Natural killer cell (primary cell): ENCODE results near the gene CDX1. TPM values are rescaled to one million over a fixed set of nuclear protein-coding genes. Genes with fewer than 3 reads are reported as not detected.

ENCODE experiments used
- ATAC-seq, 3 donors: fragments of 150-1000 bp in 2 of 3; fragments of 200-7000 bp in 1 of 3; cut with Tn5 transposase; 1 replicate in 1 of 3; 2 replicates in 2 of 3; pipeline ENCODE4 v1.10.0; 2021; ENCODE audit warnings: mild to moderate bottlenecking in 2 of 3, moderate library complexity in 2 of 3
- DNase-seq, 2 donors: peaks; one replicate each; pipeline versions ENCODE4 v3.0.0 to v3.0.0-alpha.2; 2013 to 2021; ENCODE audit warnings: mixed read lengths in 1 of 2
- H3K27ac ChIP-seq: one replicate; pipeline ENCODE4 v1.5.1; 2013; ENCODE audit warnings: mild to moderate bottlenecking, low read length
- H3K27me3 ChIP-seq: one replicate; pipeline ENCODE4 v1.6.1; 2013; ENCODE audit warnings: low read length; ENCODE audit not compliant: control insufficient read depth, insufficient read depth
- H3K36me3 ChIP-seq: one replicate; pipeline ENCODE4 v1.6.1; 2013; ENCODE audit warnings: low read length; ENCODE audit not compliant: control insufficient read depth, insufficient read depth
- H3K4me1 ChIP-seq: one replicate; pipeline ENCODE4 v1.6.1; 2013; ENCODE audit warnings: low read length; ENCODE audit not compliant: control insufficient read depth, insufficient read depth
- H3K4me3 ChIP-seq: one replicate; pipeline ENCODE4 v1.5.1; 2013; ENCODE audit warnings: low read length
- H3K9me3 ChIP-seq: one replicate; pipeline ENCODE4 v1.6.1; 2013; ENCODE audit warnings: low read length; ENCODE audit not compliant: control insufficient read depth, insufficient read depth
- H3K27ac Mint-ChIP-seq, 2 donors: one replicate each; pipeline ENCODE4 v1.8.0; 2022; ENCODE audit warnings: mild to moderate bottlenecking in 2 of 2, mixed read lengths in 2 of 2, moderate library complexity in 1 of 2
- H3K27me3 Mint-ChIP-seq, 2 donors: one replicate each; pipeline ENCODE4 v1.8.0; 2022; ENCODE audit warnings: low read depth in 2 of 2, mixed read lengths in 2 of 2
- H3K36me3 Mint-ChIP-seq: one replicate; pipeline ENCODE4 v1.8.0; 2022; ENCODE audit warnings: mixed read lengths
- H3K4me1 Mint-ChIP-seq, 2 donors: one replicate each; pipeline ENCODE4 v1.8.0; 2022; ENCODE audit warnings: mixed read lengths in 2 of 2
- H3K4me3 Mint-ChIP-seq: one replicate; pipeline ENCODE4 v1.8.0; 2022; ENCODE audit warnings: mild to moderate bottlenecking, moderate library complexity, mixed read lengths
- H3K9me3 Mint-ChIP-seq, 2 donors: one replicate each; pipeline ENCODE4 v1.8.0; 2022; ENCODE audit warnings: mixed read lengths in 2 of 2
- CTCF ChIP-seq: fragments of 200-600 bp; IDR thresholded peaks from one replicate; pipeline ENCODE4 v1.8.0; 2022; ENCODE audit warnings: antibody characterized with exemption
- WGBS: methylation state at CpG from one replicate; pipeline ENCODE4 v1.1.7; 2013; ENCODE audit warnings: missing lambda C conversion rate; ENCODE audit not compliant: insufficient coverage; 5-methylcytosine and 5-hydroxymethylcytosine counted together
- intact Hi-C: fragments of 100-400 bp; cut with micrococcal nuclease; formaldehyde crosslinking; loops from one replicate; pipeline ENCODE4 v1.14.2; 2022
- total RNA-seq, 4 donors: library from RNA; stranded (reverse); fragments of 120-200 nt in 1 of 4; gene quantifications; one replicate each; pipeline versions ENCODE4 v1.2.3 to v1.2.4, GENCODE V29; 2013 to 2022

CDX1 gene
- total RNA-seq, 3 donors from 2014 or later (not counting 1 experiment from before 2014, with no cell fraction given) = not detected

- H3K27me3 ChIP-seq = no peaks in the 10 kb centered on the region
- Mint-ChIP-seq H3K9me3 (no peaks in the 10 kb centered on the region), H3K4me3 (no peak overlapping the region), H3K36me3 (no peaks in the 10 kb centered on the region), H3K27me3 (peaks cover 0 to 3% of the 10 kb centered on the region in 2 donors), H3K4me1 (peaks cover 4 to 10% of the 10 kb centered on the region in 2 donors), H3K27ac (no peak overlapping the region)
- no peak for ATAC-seq
- no peak for DNase-seq
- no peaks in the 10 kb centered on the region for H3K36me3 ChIP-seq
- H3K9me3 ChIP-seq = no peaks in the 10 kb centered on the region
- no peak for TF ChIP-seq CTCF
- H3K4me1 ChIP-seq = peaks cover 8% of the 10 kb centered on the region
- intact Hi-C loops = no loop called here
- 56% methylated on average over 4 of the region's 4 CpGs for WGBS
- no peak overlapping the region for H3K27ac ChIP-seq
- H3K4me3 ChIP-seq = no peak overlapping the region
Measured at GRCh38 chr5:150123542-150123941, 43.0 kb upstream of the CDX1 start.

- intact Hi-C loops = no loop called here
- Histone ChIP-seq H3K9me3 (no peaks in the 10 kb centered on the region), H3K27me3 (no peaks in the 10 kb centered on the region), H3K27ac (no peak overlapping the region), H3K36me3 (no peaks in the 10 kb centered on the region), H3K4me1 (peaks cover 8% of the 10 kb centered on the region), H3K4me3 (no peak overlapping the region)
- WGBS = 82% methylated on average over 11 of the region's 11 CpGs
- peak in 1 of 3 donors; percentile 31 for ATAC-seq
- no peak for DNase-seq
- H3K4me1 Mint-ChIP-seq = peaks cover 4 to 10% of the 10 kb centered on the region in 2 donors
- no peak for TF ChIP-seq CTCF
- no peaks in the 10 kb centered on the region for H3K36me3 Mint-ChIP-seq
- no peak overlapping the region for H3K27ac Mint-ChIP-seq
- peaks cover 0 to 3% of the 10 kb centered on the region in 2 donors for H3K27me3 Mint-ChIP-seq
- no peak overlapping the region for H3K4me3 Mint-ChIP-seq
- H3K9me3 Mint-ChIP-seq = no peaks in the 10 kb centered on the region
Measured at GRCh38 chr5:150124111-150124557, 42.4 kb upstream of the CDX1 start.

- Histone ChIP-seq H3K9me3 (no peaks in the 10 kb centered on the region), H3K27ac (no peak overlapping the region), H3K4me3 (no peak overlapping the region), H3K36me3 (no peaks in the 10 kb centered on the region), H3K4me1 (peaks cover 8% of the 10 kb centered on the region), H3K27me3 (no peaks in the 10 kb centered on the region)
- H3K27ac Mint-ChIP-seq = no peak overlapping the region
- H3K4me1 Mint-ChIP-seq = peaks cover 4 to 10% of the 10 kb centered on the region in 2 donors
- H3K36me3 Mint-ChIP-seq = no peaks in the 10 kb centered on the region
- ATAC-seq (no peak), DNase-seq (no peak)
- 93% methylated on average over 7 of the region's 8 CpGs for WGBS
- intact Hi-C loops = no loop called here
- H3K27me3 Mint-ChIP-seq = peaks cover 0 to 3% of the 10 kb centered on the region in 2 donors
- no peak overlapping the region for H3K4me3 Mint-ChIP-seq
- no peak for TF ChIP-seq CTCF
- H3K9me3 Mint-ChIP-seq = no peaks in the 10 kb centered on the region
Measured at GRCh38 chr5:150124596-150124995, 42.0 kb upstream of the CDX1 start.

- no peak overlapping the region for H3K4me3 Mint-ChIP-seq
- peaks cover 11 to 17% of the 10 kb centered on the region in 2 donors for H3K4me1 Mint-ChIP-seq
- Histone ChIP-seq H3K9me3 (no peaks in the 10 kb centered on the region), H3K27me3 (no peaks in the 10 kb centered on the region), H3K36me3 (no peaks in the 10 kb centered on the region), H3K4me1 (peaks cover 16% of the 10 kb centered on the region), H3K27ac (no peak overlapping the region), H3K4me3 (no peak overlapping the region)
- peaks cover 0 to 3% of the 10 kb centered on the region in 2 donors for H3K27me3 Mint-ChIP-seq
- 94% methylated on average over 10 of the region's 10 CpGs for WGBS
- no peak overlapping the region for H3K27ac Mint-ChIP-seq
- no peaks in the 10 kb centered on the region for H3K36me3 Mint-ChIP-seq
- no peaks in the 10 kb centered on the region for H3K9me3 Mint-ChIP-seq
- TF ChIP-seq CTCF = no peak
- ATAC-seq (no peak), DNase-seq (no peak)
- intact Hi-C loops = no loop called here
Measured at GRCh38 chr5:150125334-150125733, 41.2 kb upstream of the CDX1 start.
